Uterus (tissue), 4 donors: ENCODE data around the gene C19orf38. TPM values are rescaled to one million over a fixed set of nuclear protein-coding genes. Genes with fewer than 3 reads are reported as not detected.

Experiments used
- DNase-seq, 2 donors: peaks; one replicate each; pipeline ENCODE4 v3.0.0-alpha.2; 2019 to 2020
- H3K27ac ChIP-seq, 2 donors: fragments of 200-600 bp; sonication (generic); 1 replicate in 1 of 2; 2 replicates in 1 of 2; pipeline ENCODE4 v1.5.1; 2016 to 2018
- H3K27me3 ChIP-seq, 2 donors: fragments of 200-600 bp; sonication (generic); one replicate each; pipeline ENCODE4 v1.5.1; 2018 to 2019; ENCODE audit warnings: control low read depth in 1 of 2
- H3K36me3 ChIP-seq, 2 donors: fragments of 200-600 bp; sonication (generic); one replicate each; pipeline ENCODE4 v1.5.1; 2019; ENCODE audit warnings: control low read depth in 1 of 2
- H3K4me1 ChIP-seq, 2 donors: fragments of 200-600 bp; sonication (generic); one replicate each; pipeline ENCODE4 v1.5.1; 2018 to 2019; ENCODE audit warnings: control low read depth in 1 of 2
- H3K4me3 ChIP-seq, 2 donors: fragments of 200-600 bp; sonication (generic); 1 replicate in 1 of 2; 2 replicates in 1 of 2; pipeline ENCODE4 v1.5.1; 2018 to 2019; ENCODE audit warnings: mild to moderate bottlenecking in 1 of 2
- H3K9me3 ChIP-seq, 2 donors: fragments of 200-600 bp; sonication (generic); one replicate each; pipeline ENCODE4 v1.5.1; 2019; ENCODE audit warnings: control low read depth in 1 of 2
- POLR2A ChIP-seq, 2 donors: fragments of 450-650 bp; IDR thresholded peaks; one replicate each; pipeline ENCODE4 v1.6.1; 2016; ENCODE audit warnings: antibody characterized with exemption in 2 of 2, mild to moderate bottlenecking in 1 of 2, moderate library complexity in 1 of 2
- intact Hi-C: fragments of 100-400 bp; cut with DNase I; formaldehyde crosslinking; loops from one replicate; pipeline ENCODE4 v1.15.1; 2023; ENCODE audit warnings: low total_unique reads
- total RNA-seq, 4 donors: library from RNA; depleted of rRNA in 3 of 4; stranded (reverse); fragments of >200 nt in 3 of 4; gene quantifications; one replicate each; pipeline versions ENCODE4 v1.1.0 to v1.2.4, GENCODE V29; 2014 to 2023
- TF ChIP-seq, protein P1 (sequence below), 4 experiments: fragments of 200-600 bp in 2 of 4; fragments of 450-650 bp in 2 of 4; sonication (generic) in 2 of 4; IDR thresholded peaks; one replicate each; pipeline ENCODE4 v1.5.1; 2016 to 2019; ENCODE audit warnings: antibody characterized with exemption in 4 of 4, mild to moderate bottlenecking in 2 of 4, moderate library complexity in 1 of 4
- donor health status: DM: yes; HTN: yes; CAD: no.

Gene C19orf38
- total RNA-seq, 4 donors from 2014 or later = 2.7 to 25.9 TPM; not detected in 2

- H3K36me3 ChIP-seq = no peaks in the 10 kb centered on the region
- no peak for DNase-seq
- intact Hi-C loops = no loop called here
These were observed 17.8 kb upstream of the C19orf38 start for GRCh38 chr19:10830370-10830769.

DNA sequence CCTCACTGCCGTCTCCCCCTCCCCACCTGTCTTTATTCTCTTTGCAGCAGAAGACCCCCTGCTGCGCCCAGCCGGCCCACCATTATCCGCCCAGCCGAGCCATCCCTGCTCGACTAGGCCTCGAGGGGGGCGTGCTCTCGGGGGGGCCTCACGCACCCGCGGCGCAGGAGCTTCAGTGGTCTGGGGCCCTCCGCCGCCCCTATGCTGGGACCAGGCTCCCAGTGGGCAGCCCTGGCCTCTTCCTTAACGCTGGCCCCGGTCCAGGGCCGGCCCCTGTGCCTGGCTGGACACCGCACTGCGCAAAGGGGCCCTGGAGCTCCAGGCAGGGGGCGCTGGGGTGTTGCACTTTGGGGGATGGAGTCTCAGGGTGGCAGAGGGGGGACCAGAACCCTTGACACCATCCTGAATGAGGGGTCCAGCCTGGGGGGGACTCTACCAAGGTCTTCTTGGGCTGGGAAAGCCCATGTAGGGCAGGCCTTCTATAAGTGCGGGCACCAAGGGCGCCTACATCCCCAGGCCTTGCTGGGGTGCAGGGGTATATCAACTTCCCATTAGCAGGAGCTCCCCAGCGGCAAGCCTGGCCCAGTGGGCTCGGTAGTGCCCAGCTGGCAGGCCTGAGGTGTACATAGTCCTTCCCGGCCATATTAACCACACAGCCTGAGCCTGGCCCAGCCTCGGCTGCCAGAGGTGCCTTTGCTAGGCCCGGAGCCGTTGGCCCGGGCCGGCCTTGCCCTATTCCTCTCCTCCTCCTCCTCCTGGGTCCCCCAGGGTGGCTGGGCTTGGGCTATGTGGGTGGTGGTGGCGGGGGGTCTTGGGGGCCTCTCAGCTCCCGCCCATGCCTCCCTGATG is 17.1 kb upstream of the C19orf38 start:
- Histone ChIP-seq H3K27me3 (no peaks in the 10 kb centered on the region), H3K4me1 (no peaks in the 10 kb centered on the region), H3K9me3 (no peaks in the 10 kb centered on the region), H3K36me3 (no peaks in the 10 kb centered on the region), H3K4me3 (no peak overlapping the region), H3K27ac (no peak overlapping the region)
- TF ChIP-seq, protein P1, sequence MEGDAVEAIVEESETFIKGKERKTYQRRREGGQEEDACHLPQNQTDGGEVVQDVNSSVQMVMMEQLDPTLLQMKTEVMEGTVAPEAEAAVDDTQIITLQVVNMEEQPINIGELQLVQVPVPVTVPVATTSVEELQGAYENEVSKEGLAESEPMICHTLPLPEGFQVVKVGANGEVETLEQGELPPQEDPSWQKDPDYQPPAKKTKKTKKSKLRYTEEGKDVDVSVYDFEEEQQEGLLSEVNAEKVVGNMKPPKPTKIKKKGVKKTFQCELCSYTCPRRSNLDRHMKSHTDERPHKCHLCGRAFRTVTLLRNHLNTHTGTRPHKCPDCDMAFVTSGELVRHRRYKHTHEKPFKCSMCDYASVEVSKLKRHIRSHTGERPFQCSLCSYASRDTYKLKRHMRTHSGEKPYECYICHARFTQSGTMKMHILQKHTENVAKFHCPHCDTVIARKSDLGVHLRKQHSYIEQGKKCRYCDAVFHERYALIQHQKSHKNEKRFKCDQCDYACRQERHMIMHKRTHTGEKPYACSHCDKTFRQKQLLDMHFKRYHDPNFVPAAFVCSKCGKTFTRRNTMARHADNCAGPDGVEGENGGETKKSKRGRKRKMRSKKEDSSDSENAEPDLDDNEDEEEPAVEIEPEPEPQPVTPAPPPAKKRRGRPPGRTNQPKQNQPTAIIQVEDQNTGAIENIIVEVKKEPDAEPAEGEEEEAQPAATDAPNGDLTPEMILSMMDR (IDR thresholded peaks at IDR 0.05) = no peak
- no peak for TF ChIP-seq POLR2A (IDR thresholded peaks at IDR 0.05)
- DNase-seq = no peak
- intact Hi-C loops = no loop called here

More at GRCh38 chr19:10830370-10830769, 17.8 kb upstream of the C19orf38 start:
- H3K9me3 ChIP-seq = no peaks in the 10 kb centered on the region
- no peak overlapping the region for H3K27ac ChIP-seq
- TF ChIP-seq, protein P1 (IDR thresholded peaks at IDR 0.05) = no peak
- no peak for TF ChIP-seq POLR2A (IDR thresholded peaks at IDR 0.05)
- H3K4me1 ChIP-seq = no peaks in the 10 kb centered on the region
- H3K4me3 ChIP-seq = no peak overlapping the region
- no peaks in the 10 kb centered on the region for H3K27me3 ChIP-seq

GRCh38 chr19:10831987-10832938 is 16.0 kb upstream of the C19orf38 start:
- no peak for TF ChIP-seq POLR2A (IDR thresholded peaks at IDR 0.05)
- TF ChIP-seq, protein P1 (IDR thresholded peaks at IDR 0.05) = no peak
- Histone ChIP-seq H3K27ac (no peak overlapping the region), H3K36me3 (no peaks in the 10 kb centered on the region), H3K4me1 (no peaks in the 10 kb centered on the region), H3K27me3 (no peaks in the 10 kb centered on the region), H3K4me3 (no peak overlapping the region), H3K9me3 (peaks cover 0 to 4% of the 10 kb centered on the region in 2 donors)
- intact Hi-C loops = no loop called here
- DNase-seq = no peak

DNA sequence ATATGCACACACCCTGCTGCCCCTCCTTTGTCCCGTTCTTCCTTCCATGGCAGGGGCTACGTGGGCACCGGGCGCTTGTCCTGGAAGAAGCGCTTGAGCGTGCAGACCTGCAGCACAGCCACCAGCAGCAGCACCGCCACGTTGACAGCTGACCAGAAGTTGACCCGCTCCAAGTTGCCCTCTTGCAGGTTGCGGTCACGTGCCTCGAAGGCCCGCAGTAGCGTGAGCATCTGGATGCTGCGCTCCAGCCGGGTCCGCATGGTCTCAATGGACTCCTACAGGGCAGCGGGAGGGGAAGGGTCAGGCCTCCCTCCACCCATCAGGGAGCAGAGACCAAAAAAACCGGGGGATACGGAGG is 15.3 kb upstream of the C19orf38 start:
- DNase-seq = no peak
- TF ChIP-seq, protein P1 (IDR thresholded peaks at IDR 0.05) = no peak
- TF ChIP-seq POLR2A (IDR thresholded peaks at IDR 0.05) = no peak

More for the DNA sequence above, 15.3 kb upstream of the C19orf38 start:
- Histone ChIP-seq H3K36me3 (no peaks in the 10 kb centered on the region), H3K9me3 (peaks cover 0 to 4% of the 10 kb centered on the region in 2 donors), H3K27ac (no peak overlapping the region), H3K27me3 (no peaks in the 10 kb centered on the region), H3K4me1 (no peaks in the 10 kb centered on the region), H3K4me3 (no peak overlapping the region)
- intact Hi-C loops = no loop called here
